Activated CD8-positive, alpha-beta memory T cell treated with anti-CD3 and anti-CD28 coated beads, Interleukin-2, amount 10 ng/mL, durations not matched to agents 7 days and 5 days (primary cell): ENCODE data around the gene CD8B2. TPM values are rescaled to one million over a fixed set of nuclear protein-coding genes. Genes with fewer than 3 reads are reported as not detected.
"Not testable (repeated sequence)": the region's sequence is repeated elsewhere in the genome, so short reads cannot be mapped to it uniquely, and the experiment has no call there.

Experiments used
- ATAC-seq: fragments of 150-1000 bp; cut with Tn5 transposase; one replicate; pipeline ENCODE4 v1.10.0; 2021; ENCODE audit warnings: moderate library complexity
- CTCF ChIA-PET: fragments of 350-600 bp; sonication (Branson Sonifier 250); formaldehyde crosslinking; loops from one replicate; lab custom pipeline; 2021; ENCODE audit warnings: antibody characterized with exemption; lab: Charles Lee
- DNase-seq: peaks from one replicate; pipeline ENCODE4 v3.0.0-alpha.2; 2020
- H3K27ac Mint-ChIP-seq: one replicate; pipeline ENCODE4 v1.8.0; 2021; ENCODE audit warnings: mild to moderate bottlenecking, mixed read lengths
- H3K27me3 Mint-ChIP-seq: one replicate; pipeline ENCODE4 v1.8.0; 2021; ENCODE audit warnings: mixed read lengths
- H3K36me3 Mint-ChIP-seq: one replicate; pipeline ENCODE4 v1.8.0; 2021; ENCODE audit warnings: mild to moderate bottlenecking, mixed read lengths
- H3K4me1 Mint-ChIP-seq: one replicate; pipeline ENCODE4 v1.8.0; 2021; ENCODE audit warnings: mixed read lengths
- H3K4me3 Mint-ChIP-seq: one replicate; pipeline ENCODE4 v1.8.0; 2021; ENCODE audit warnings: mild to moderate bottlenecking, moderate library complexity, mixed read lengths
- H3K9me3 Mint-ChIP-seq: one replicate; pipeline ENCODE4 v1.8.0; 2022; ENCODE audit warnings: low read depth, mixed read lengths
- total RNA-seq, 2 experiments: library from RNA; stranded (reverse); gene quantifications; one replicate each; pipeline ENCODE4 v1.2.3, GENCODE V29; 2021

The CD8B2 gene
- total RNA-seq, 2 experiments from 2014 or later = 3.7 to 7.0 TPM

GRCh38 chr2:106563195-106563594 is 76.0 kb downstream of the CD8B2 start:
- CTCF ChIA-PET = interaction anchor here (1.3 to 2.0 kb wide), 2 partner anchors 9 to 19 kb away, joined by 5 to 8 read pairs; no protein-coding TSS in a partner anchor
- Mint-ChIP-seq H3K4me1 (no peaks in the 10 kb centered on the region), H3K36me3 (no peaks in the 10 kb centered on the region), H3K4me3 (no peak overlapping the region), H3K9me3 (no peaks in the 10 kb centered on the region), H3K27me3 (peaks cover 32% of the 10 kb centered on the region), H3K27ac (no peak overlapping the region)
- DNase-seq (no peak), ATAC-seq (no peak)

- CTCF ChIA-PET = no interaction called here
- Mint-ChIP-seq H3K27ac (no peak overlapping the region), H3K27me3 (peaks cover 38% of the 10 kb centered on the region), H3K36me3 (no peaks in the 10 kb centered on the region), H3K4me1 (no peaks in the 10 kb centered on the region), H3K4me3 (no peak overlapping the region), H3K9me3 (no peaks in the 10 kb centered on the region)
- no peak for ATAC-seq
- no peak for DNase-seq
These were observed 78.4 kb downstream of the CD8B2 start for GRCh38 chr2:106565599-106565998.

GRCh38 chr2:106566050-106566449 is 78.9 kb downstream of the CD8B2 start:
- CTCF ChIA-PET = no interaction called here
- H3K9me3 Mint-ChIP-seq = no peaks in the 10 kb centered on the region
- H3K27ac Mint-ChIP-seq = no peak overlapping the region
- no peak overlapping the region for H3K4me3 Mint-ChIP-seq
- no peaks in the 10 kb centered on the region for H3K36me3 Mint-ChIP-seq
- ATAC-seq (no peak), DNase-seq (no peak)
- H3K4me1 Mint-ChIP-seq = no peaks in the 10 kb centered on the region
- peaks cover 39% of the 10 kb centered on the region for H3K27me3 Mint-ChIP-seq

GRCh38 chr2:106566484-106566883 is 79.3 kb downstream of the CD8B2 start:
- ATAC-seq, H3K4me3 Mint-ChIP-seq, CTCF ChIA-PET, H3K27ac Mint-ChIP-seq, H3K9me3 Mint-ChIP-seq, DNase-seq, H3K4me1 Mint-ChIP-seq, H3K36me3 Mint-ChIP-seq: not testable (repeated sequence)
- peaks cover 42% of the 10 kb centered on the region for H3K27me3 Mint-ChIP-seq

- no peaks in the 10 kb centered on the region for H3K4me1 Mint-ChIP-seq
- CTCF ChIA-PET = no interaction called here
- no peak overlapping the region for H3K27ac Mint-ChIP-seq
- no peak for ATAC-seq
- DNase-seq = no peak
- no peaks in the 10 kb centered on the region for H3K36me3 Mint-ChIP-seq
- no peaks in the 10 kb centered on the region for H3K9me3 Mint-ChIP-seq
- H3K27me3 Mint-ChIP-seq = peaks cover 28% of the 10 kb centered on the region
- H3K4me3 Mint-ChIP-seq = no peak overlapping the region
These were observed 83.2 kb downstream of the CD8B2 start for GRCh38 chr2:106570316-106570715.

Other genes starting within 250 kb of the CD8B2 start
- not detected for gene RGPD3, start 19.0 kb upstream of the CD8B2 start, total RNA-seq